HCT116 (cell line): ENCODE measurements around the gene CDC42BPA.

Experiments
- FOSL1 ChIP-seq: IDR thresholded peaks from 2 replicates; pipeline ENCODE4 v1.6.1; 2012; ENCODE audit warnings: low read depth
- POLR2A ChIP-seq: IDR thresholded peaks from 2 replicates; pipeline ENCODE4 v1.7.0; 2011; ENCODE audit warnings: borderline replicate concordance; ENCODE audit not compliant: insufficient read depth, insufficient read length; ENCODE audit errors: extremely low read depth
- POLR2AphosphoS5 ChIP-seq: IDR thresholded peaks from 2 replicates; pipeline ENCODE4 v1.6.1; 2011; ENCODE audit warnings: mild to moderate bottlenecking, low read depth, low read length, moderate library complexity
- TCF7L2 ChIP-seq: IDR thresholded peaks from 2 replicates; pipeline ENCODE4 v1.7.0; 2011; ENCODE audit warnings: borderline replicate concordance, inconsistent platforms; ENCODE audit not compliant: insufficient read depth, insufficient read length; ENCODE audit errors: extremely low read depth
- TF ChIP-seq, protein P1 (sequence below), 3 experiments: fragments of 200-600 bp in 1 of 3; sonication (generic) in 1 of 3; IDR thresholded peaks in 2 of 3; conservative IDR thresholded peaks in 1 of 3; 2 replicates each; pipeline ENCODE4 v1.5.1; 2012 to 2017; ENCODE audit warnings: low read depth in 2 of 3, low read length in 2 of 3, antibody characterized with exemption in 1 of 3, borderline replicate concordance in 1 of 3, control low read depth in 1 of 3, mild to moderate bottlenecking in 1 of 3, mixed read lengths in 1 of 3, mixed run types in 1 of 3, moderate library complexity in 1 of 3; ENCODE audit not compliant: insufficient read depth in 1 of 3
- TF ChIP-seq, protein P2 (sequence below): IDR thresholded peaks from 2 replicates; pipeline ENCODE4 v1.6.1; 2012
- TF ChIP-seq, protein P3 (sequence below): IDR thresholded peaks from 2 replicates; pipeline ENCODE4 v1.6.1; 2011; ENCODE audit warnings: mild to moderate bottlenecking, low read length, moderate library complexity; ENCODE audit not compliant: insufficient replicate concordance; ENCODE audit errors: extremely low read depth

DNA sequence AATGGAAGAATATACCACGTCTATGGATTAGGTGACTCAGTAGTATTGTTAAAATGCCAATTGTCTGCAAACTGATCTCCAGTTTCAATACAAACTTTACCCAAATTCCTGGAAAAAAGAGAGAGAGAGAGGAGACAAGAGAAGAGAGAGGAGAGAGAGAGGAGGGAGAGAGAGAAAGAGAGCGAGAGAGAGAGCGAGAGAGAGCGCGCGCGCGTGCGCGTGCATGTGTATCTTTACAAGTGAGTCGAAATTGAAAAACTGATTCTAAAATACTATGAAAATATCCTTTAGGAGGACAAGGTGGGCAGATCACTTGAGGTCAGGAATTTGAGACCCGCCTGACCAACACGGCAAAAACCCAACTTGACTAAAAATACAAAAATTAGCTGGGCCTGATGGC lies 65.2 kb downstream of the CDC42BPA start:
- TF ChIP-seq FOSL1 (no peak), POLR2A (no peak), POLR2AphosphoS5 (no peak), TCF7L2 (no peak)
- TF ChIP-seq, protein P1, sequence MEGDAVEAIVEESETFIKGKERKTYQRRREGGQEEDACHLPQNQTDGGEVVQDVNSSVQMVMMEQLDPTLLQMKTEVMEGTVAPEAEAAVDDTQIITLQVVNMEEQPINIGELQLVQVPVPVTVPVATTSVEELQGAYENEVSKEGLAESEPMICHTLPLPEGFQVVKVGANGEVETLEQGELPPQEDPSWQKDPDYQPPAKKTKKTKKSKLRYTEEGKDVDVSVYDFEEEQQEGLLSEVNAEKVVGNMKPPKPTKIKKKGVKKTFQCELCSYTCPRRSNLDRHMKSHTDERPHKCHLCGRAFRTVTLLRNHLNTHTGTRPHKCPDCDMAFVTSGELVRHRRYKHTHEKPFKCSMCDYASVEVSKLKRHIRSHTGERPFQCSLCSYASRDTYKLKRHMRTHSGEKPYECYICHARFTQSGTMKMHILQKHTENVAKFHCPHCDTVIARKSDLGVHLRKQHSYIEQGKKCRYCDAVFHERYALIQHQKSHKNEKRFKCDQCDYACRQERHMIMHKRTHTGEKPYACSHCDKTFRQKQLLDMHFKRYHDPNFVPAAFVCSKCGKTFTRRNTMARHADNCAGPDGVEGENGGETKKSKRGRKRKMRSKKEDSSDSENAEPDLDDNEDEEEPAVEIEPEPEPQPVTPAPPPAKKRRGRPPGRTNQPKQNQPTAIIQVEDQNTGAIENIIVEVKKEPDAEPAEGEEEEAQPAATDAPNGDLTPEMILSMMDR (IDR thresholded peaks at IDR 0.05 in 2 of 3, conservative IDR thresholded peaks at IDR 0.05 in 1 of 3; ENCODE audit: borderline replicate concordance in 1 of 3, insufficient read depth in 1 of 3, low read depth in 2 of 3, low read length in 2 of 3) = no peak
- TF ChIP-seq, protein P2, sequence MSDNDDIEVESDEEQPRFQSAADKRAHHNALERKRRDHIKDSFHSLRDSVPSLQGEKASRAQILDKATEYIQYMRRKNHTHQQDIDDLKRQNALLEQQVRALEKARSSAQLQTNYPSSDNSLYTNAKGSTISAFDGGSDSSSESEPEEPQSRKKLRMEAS = no peak
- TF ChIP-seq, protein P3, sequence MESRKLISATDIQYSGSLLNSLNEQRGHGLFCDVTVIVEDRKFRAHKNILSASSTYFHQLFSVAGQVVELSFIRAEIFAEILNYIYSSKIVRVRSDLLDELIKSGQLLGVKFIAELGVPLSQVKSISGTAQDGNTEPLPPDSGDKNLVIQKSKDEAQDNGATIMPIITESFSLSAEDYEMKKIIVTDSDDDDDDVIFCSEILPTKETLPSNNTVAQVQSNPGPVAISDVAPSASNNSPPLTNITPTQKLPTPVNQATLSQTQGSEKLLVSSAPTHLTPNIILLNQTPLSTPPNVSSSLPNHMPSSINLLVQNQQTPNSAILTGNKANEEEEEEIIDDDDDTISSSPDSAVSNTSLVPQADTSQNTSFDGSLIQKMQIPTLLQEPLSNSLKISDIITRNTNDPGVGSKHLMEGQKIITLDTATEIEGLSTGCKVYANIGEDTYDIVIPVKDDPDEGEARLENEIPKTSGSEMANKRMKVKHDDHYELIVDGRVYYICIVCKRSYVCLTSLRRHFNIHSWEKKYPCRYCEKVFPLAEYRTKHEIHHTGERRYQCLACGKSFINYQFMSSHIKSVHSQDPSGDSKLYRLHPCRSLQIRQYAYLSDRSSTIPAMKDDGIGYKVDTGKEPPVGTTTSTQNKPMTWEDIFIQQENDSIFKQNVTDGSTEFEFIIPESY = no peak
